HCT116 (cell line): ENCODE measurements around the gene SPG11. TPM values are rescaled to one million over a fixed set of nuclear protein-coding genes. Genes with fewer than 3 reads are reported as not detected.

Source experiments
- ATAC-seq: fragments of 200-7000 bp; cut with Tn5 transposase; 2 replicates; pipeline ENCODE4 v1.9.1; 2020; ENCODE audit warnings: mild to moderate bottlenecking, moderate library complexity
- BruUV-seq: library from RNA; stranded (reverse); fragments of 400-500 nt; replicated peaks from 2 replicates; lab custom pipeline; 2021; lab: Mats Ljungman, UMichigan
- CTCF ChIA-PET: fragments of 300-600 bp; sonication (Branson Sonifier 250); formaldehyde crosslinking; loops from one replicate; lab custom pipeline; 2021; ENCODE audit warnings: antibody characterized with exemption; lab: Charles Lee
- POLR2A ChIA-PET: fragments of 300-600, 350-600 bp; sonication (Branson Sonifier 250); formaldehyde crosslinking; loops from one replicate; lab custom pipeline; 2021; ENCODE audit warnings: antibody characterized with exemption; lab: Charles Lee
- RAD21 ChIA-PET, 2 experiments: fragments of 300-600 bp; sonication (Branson Sonifier 250); formaldehyde crosslinking; loops; one replicate each; lab custom pipeline; 2023; ENCODE audit warnings: low total read pairs in 2 of 2; ENCODE audit not compliant: uncharacterized antibody in 2 of 2, unreplicated experiment in 2 of 2, low non-redundant PET in 1 of 2; lab: Charles Lee
- DNase-seq: peaks from one replicate; pipeline ENCODE4 v3.0.0-alpha.2; 2010; ENCODE audit warnings: low read depth, low spot score
- H2AFZ ChIP-seq: fragments of 200-600 bp; shearing (Covaris generic), sonication (generic); 2 replicates; pipeline ENCODE4 v1.6.1; 2017; ENCODE audit warnings: low read depth, mixed run types, mixed read lengths, antibody characterized with exemption, low read length; ENCODE audit not compliant: poor library complexity, severe bottlenecking
- H3K27ac ChIP-seq: 2 replicates; pipeline ENCODE4 v1.5.1; 2012; ENCODE audit warnings: low read depth, low read length
- H3K27me3 ChIP-seq: fragments of 200-600 bp; sonication (generic); 2 replicates; pipeline ENCODE4 v1.6.1; 2016; ENCODE audit warnings: mixed run types, low read length, mixed read lengths; ENCODE audit not compliant: insufficient read depth
- H3K36me3 ChIP-seq, 2 experiments: fragments of 200-500 bp in 1 of 2; fragments of 200-600 bp in 1 of 2; sonication (Bioruptor generic) in 1 of 2; sonication (generic) in 1 of 2; 2 replicates each; pipeline versions ENCODE4 v1.5.1 to v1.6.1; 2014 to 2016; ENCODE audit warnings: low read length in 2 of 2, inconsistent platforms in 1 of 2, mixed read lengths in 1 of 2, mixed run types in 1 of 2; ENCODE audit not compliant: insufficient read depth in 2 of 2, control insufficient read depth in 1 of 2
- H3K4me1 ChIP-seq, 2 experiments: fragments of 200-600 bp in 1 of 2; sonication (generic) in 1 of 2; 2 replicates each; pipeline versions ENCODE4 v1.5.1 to v1.6.1; 2012 to 2017; ENCODE audit warnings: low read length in 2 of 2, inconsistent platforms in 1 of 2, mild to moderate bottlenecking in 1 of 2, mixed read lengths in 1 of 2, mixed run types in 1 of 2, moderate library complexity in 1 of 2; ENCODE audit not compliant: insufficient read depth in 2 of 2, control insufficient read depth in 1 of 2
- H3K4me2 ChIP-seq: fragments of 200-600 bp; sonication (generic); 2 replicates; pipeline ENCODE4 v1.6.1; 2017; ENCODE audit warnings: mixed run types, low read length, mixed read lengths
- H3K4me3 ChIP-seq, 2 experiments: fragments of 200-600 bp in 1 of 2; sonication (generic) in 1 of 2; replicated peaks in 1 of 2; 2 replicates each; pipeline ENCODE4 v1.5.1; 2011 to 2016; ENCODE audit warnings: low read length in 2 of 2, control low read depth in 1 of 2, low read depth in 1 of 2, mild to moderate bottlenecking in 1 of 2, mixed read lengths in 1 of 2, mixed run types in 1 of 2
- H3K79me2 ChIP-seq: fragments of 200-600 bp; sonication (generic); 2 replicates; pipeline ENCODE4 v1.6.1; 2017; ENCODE audit warnings: mild to moderate bottlenecking, mixed run types, low read length, moderate library complexity, mixed read lengths; ENCODE audit not compliant: insufficient read depth
- H3K9ac ChIP-seq: fragments of 200-600 bp; sonication (generic); 2 replicates; pipeline ENCODE4 v1.6.1; 2016; ENCODE audit warnings: low read length, mixed read lengths
- H3K9me2 ChIP-seq: fragments of 200-600 bp; sonication (generic), shearing (Covaris generic); 2 replicates; pipeline ENCODE4 v1.6.1; 2017; ENCODE audit warnings: mixed run types, mild to moderate bottlenecking, moderate library complexity; ENCODE audit not compliant: insufficient read depth
- H3K9me3 ChIP-seq, 2 experiments: fragments of 200-500 bp in 1 of 2; fragments of 200-600 bp in 1 of 2; sonication (Bioruptor generic) in 1 of 2; sonication (generic) in 1 of 2; 2 replicates each; pipeline ENCODE4 v1.6.1; 2014 to 2017; ENCODE audit warnings: low read length in 2 of 2, mixed read lengths in 2 of 2, inconsistent platforms in 1 of 2, low read depth in 1 of 2, mild to moderate bottlenecking in 1 of 2, mixed run types in 1 of 2, moderate library complexity in 1 of 2; ENCODE audit not compliant: control insufficient read depth in 1 of 2, insufficient read depth in 1 of 2
- H4K20me1 ChIP-seq: fragments of 200-600 bp; sonication (generic), shearing (Covaris generic); 2 replicates; pipeline ENCODE4 v1.6.1; 2017; ENCODE audit warnings: mixed run types, mild to moderate bottlenecking, moderate library complexity; ENCODE audit not compliant: insufficient read depth
- RAD21 ChIP-seq: IDR thresholded peaks from 2 replicates; pipeline ENCODE4 v1.6.1; 2012; ENCODE audit warnings: low read depth, mild to moderate bottlenecking
- SIN3A ChIP-seq: IDR thresholded peaks from 2 replicates; pipeline ENCODE4 v1.6.1; 2012; ENCODE audit warnings: low read depth
- TCF7L2 ChIP-seq: IDR thresholded peaks from 2 replicates; pipeline ENCODE4 v1.7.0; 2011; ENCODE audit warnings: borderline replicate concordance, inconsistent platforms; ENCODE audit not compliant: insufficient read depth, insufficient read length; ENCODE audit errors: extremely low read depth
- ZNF274 ChIP-seq: fragments of 200-500 bp; sonication (Bioruptor generic); IDR thresholded peaks from 2 replicates; pipeline ENCODE4 v1.6.1; 2014; ENCODE audit warnings: mild to moderate bottlenecking, low read depth, low read length, inconsistent platforms
- intact Hi-C: fragments of 100-400 bp; cut with micrococcal nuclease; formaldehyde crosslinking; loops from 2 replicates; pipeline ENCODE4 v1.10.0; 2022
- total RNA-seq: library from RNA; stranded (reverse); gene quantifications from one replicate; pipeline ENCODE4 v1.2.1, GENCODE V29; 2021; ENCODE audit not compliant: unreplicated experiment
- TF ChIP-seq, protein P1 (sequence below): IDR thresholded peaks from 2 replicates; pipeline ENCODE4 v1.6.1; 2012
- TF ChIP-seq, protein P2 (sequence below), 3 experiments: fragments of 200-600 bp in 1 of 3; sonication (generic) in 1 of 3; IDR thresholded peaks in 2 of 3; conservative IDR thresholded peaks in 1 of 3; 2 replicates each; pipeline ENCODE4 v1.5.1; 2012 to 2017; ENCODE audit warnings: low read depth in 2 of 3, low read length in 2 of 3, antibody characterized with exemption in 1 of 3, borderline replicate concordance in 1 of 3, control low read depth in 1 of 3, mild to moderate bottlenecking in 1 of 3, mixed read lengths in 1 of 3, mixed run types in 1 of 3, moderate library complexity in 1 of 3; ENCODE audit not compliant: insufficient read depth in 1 of 3
- TF ChIP-seq, protein P3 (sequence below): IDR thresholded peaks from 2 replicates; pipeline ENCODE4 v1.6.1; 2012; ENCODE audit warnings: low read depth
- TF ChIP-seq, protein P4 (sequence below): IDR thresholded peaks from 2 replicates; pipeline ENCODE4 v1.6.1; 2012

The SPG11 gene
- total RNA-seq, 1 experiment from 2014 or later: 34.8 TPM

DNA sequence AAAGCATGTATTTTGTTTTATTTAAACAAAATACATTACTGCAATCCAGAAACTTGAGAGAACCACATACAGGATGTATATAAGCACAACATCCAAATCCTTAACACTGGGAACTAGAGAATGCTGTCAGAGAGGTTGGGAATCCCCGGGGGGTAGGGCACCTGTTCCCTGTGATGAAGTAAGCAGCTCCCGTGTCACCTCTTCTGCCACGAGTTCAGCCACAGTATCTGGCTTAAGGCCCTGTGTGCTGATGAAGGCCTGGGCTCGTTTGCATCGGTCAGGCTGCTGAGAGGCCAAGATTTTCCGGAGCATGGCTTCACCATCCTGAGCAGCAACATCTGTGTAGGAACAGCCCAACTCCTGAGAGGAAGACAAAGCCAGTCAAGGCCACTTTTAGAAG lies 90.1 kb downstream of the SPG11 start:
- TF ChIP-seq TCF7L2: no peak
- TF ChIP-seq SIN3A: no peak
- TF ChIP-seq, protein P1, sequence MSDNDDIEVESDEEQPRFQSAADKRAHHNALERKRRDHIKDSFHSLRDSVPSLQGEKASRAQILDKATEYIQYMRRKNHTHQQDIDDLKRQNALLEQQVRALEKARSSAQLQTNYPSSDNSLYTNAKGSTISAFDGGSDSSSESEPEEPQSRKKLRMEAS: no peak
- TF ChIP-seq, protein P2, sequence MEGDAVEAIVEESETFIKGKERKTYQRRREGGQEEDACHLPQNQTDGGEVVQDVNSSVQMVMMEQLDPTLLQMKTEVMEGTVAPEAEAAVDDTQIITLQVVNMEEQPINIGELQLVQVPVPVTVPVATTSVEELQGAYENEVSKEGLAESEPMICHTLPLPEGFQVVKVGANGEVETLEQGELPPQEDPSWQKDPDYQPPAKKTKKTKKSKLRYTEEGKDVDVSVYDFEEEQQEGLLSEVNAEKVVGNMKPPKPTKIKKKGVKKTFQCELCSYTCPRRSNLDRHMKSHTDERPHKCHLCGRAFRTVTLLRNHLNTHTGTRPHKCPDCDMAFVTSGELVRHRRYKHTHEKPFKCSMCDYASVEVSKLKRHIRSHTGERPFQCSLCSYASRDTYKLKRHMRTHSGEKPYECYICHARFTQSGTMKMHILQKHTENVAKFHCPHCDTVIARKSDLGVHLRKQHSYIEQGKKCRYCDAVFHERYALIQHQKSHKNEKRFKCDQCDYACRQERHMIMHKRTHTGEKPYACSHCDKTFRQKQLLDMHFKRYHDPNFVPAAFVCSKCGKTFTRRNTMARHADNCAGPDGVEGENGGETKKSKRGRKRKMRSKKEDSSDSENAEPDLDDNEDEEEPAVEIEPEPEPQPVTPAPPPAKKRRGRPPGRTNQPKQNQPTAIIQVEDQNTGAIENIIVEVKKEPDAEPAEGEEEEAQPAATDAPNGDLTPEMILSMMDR (IDR thresholded peaks at IDR 0.05 in 2 of 3, conservative IDR thresholded peaks at IDR 0.05 in 1 of 3; ENCODE audit: borderline replicate concordance in 1 of 3, insufficient read depth in 1 of 3, low read depth in 2 of 3, low read length in 2 of 3): no peak
- TF ChIP-seq, protein P3, sequence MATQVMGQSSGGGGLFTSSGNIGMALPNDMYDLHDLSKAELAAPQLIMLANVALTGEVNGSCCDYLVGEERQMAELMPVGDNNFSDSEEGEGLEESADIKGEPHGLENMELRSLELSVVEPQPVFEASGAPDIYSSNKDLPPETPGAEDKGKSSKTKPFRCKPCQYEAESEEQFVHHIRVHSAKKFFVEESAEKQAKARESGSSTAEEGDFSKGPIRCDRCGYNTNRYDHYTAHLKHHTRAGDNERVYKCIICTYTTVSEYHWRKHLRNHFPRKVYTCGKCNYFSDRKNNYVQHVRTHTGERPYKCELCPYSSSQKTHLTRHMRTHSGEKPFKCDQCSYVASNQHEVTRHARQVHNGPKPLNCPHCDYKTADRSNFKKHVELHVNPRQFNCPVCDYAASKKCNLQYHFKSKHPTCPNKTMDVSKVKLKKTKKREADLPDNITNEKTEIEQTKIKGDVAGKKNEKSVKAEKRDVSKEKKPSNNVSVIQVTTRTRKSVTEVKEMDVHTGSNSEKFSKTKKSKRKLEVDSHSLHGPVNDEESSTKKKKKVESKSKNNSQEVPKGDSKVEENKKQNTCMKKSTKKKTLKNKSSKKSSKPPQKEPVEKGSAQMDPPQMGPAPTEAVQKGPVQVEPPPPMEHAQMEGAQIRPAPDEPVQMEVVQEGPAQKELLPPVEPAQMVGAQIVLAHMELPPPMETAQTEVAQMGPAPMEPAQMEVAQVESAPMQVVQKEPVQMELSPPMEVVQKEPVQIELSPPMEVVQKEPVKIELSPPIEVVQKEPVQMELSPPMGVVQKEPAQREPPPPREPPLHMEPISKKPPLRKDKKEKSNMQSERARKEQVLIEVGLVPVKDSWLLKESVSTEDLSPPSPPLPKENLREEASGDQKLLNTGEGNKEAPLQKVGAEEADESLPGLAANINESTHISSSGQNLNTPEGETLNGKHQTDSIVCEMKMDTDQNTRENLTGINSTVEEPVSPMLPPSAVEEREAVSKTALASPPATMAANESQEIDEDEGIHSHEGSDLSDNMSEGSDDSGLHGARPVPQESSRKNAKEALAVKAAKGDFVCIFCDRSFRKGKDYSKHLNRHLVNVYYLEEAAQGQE: no peak
- TF ChIP-seq ZNF274: no peak
- TF ChIP-seq, protein P4, sequence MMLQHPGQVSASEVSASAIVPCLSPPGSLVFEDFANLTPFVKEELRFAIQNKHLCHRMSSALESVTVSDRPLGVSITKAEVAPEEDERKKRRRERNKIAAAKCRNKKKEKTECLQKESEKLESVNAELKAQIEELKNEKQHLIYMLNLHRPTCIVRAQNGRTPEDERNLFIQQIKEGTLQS: no peak
- no peak for TF ChIP-seq RAD21
- DNase-seq (no peak), ATAC-seq (no peak)
- H3K9ac ChIP-seq: no peak overlapping the region
- H2AFZ ChIP-seq: no peak overlapping the region
- BruUV-seq: no TSS peak
- no peaks in the 10 kb centered on the region for H4K20me1 ChIP-seq
- H3K36me3 ChIP-seq: peaks cover 4 to 5% of the 10 kb centered on the region in 2 experiments; a peak in 2 of 4 replicates
- no peaks in the 10 kb centered on the region for H3K4me1 ChIP-seq
- no peak overlapping the region for H3K4me3 ChIP-seq
- H3K79me2 ChIP-seq: 0 out of 2 replicates have a peak, but pooled peaks cover 5% of the 10 kb centered on the region
- POLR2A ChIA-PET: no interaction called here
- H3K27ac ChIP-seq: no peak overlapping the region
- RAD21 ChIA-PET: no interaction called here
- no peaks in the 10 kb centered on the region for H3K9me2 ChIP-seq
- intact Hi-C loops: no loop called here
- H3K27me3 ChIP-seq: no peaks in the 10 kb centered on the region
- CTCF ChIA-PET: no interaction called here
- H3K4me2 ChIP-seq: no peak overlapping the region
- H3K9me3 ChIP-seq: no peaks in the 10 kb centered on the region
